Prostate gland (tissue), 2 donors: ENCODE results near the gene PTGER1.
"Not testable (repeated sequence)": the region's sequence is repeated elsewhere in the genome, so short reads cannot be mapped to it uniquely, and the experiment has no call there.

Experiments used
- CTCF ChIP-seq, 4 experiments: fragments of 200-600 bp in 2 of 4; fragments of 450-650 bp in 2 of 4; sonication (generic) in 2 of 4; IDR thresholded peaks; 1 replicate in 3 of 4; 2 replicates in 1 of 4; pipeline ENCODE4 v1.5.1; 2016 to 2019; ENCODE audit warnings: antibody characterized with exemption in 4 of 4, mild to moderate bottlenecking in 2 of 4, moderate library complexity in 2 of 4
- POLR2A ChIP-seq: fragments of 450-650 bp; IDR thresholded peaks from one replicate; pipeline ENCODE4 v1.6.1; 2016; ENCODE audit warnings: antibody characterized with exemption, mild to moderate bottlenecking

GRCh38 chr19:14504575-14504974 is 29.4 kb upstream of the PTGER1 start:
- TF ChIP-seq POLR2A; CTCF (IDR thresholded peaks at IDR 0.05): not testable (repeated sequence)
